Retinal pigment epithelial cell (primary cell): ENCODE data around the gene PRKAG2.

ENCODE experiments used
- DNase-seq: peaks from one replicate; pipeline ENCODE4 v3.0.0-alpha.2; 2010; ENCODE audit warnings: low read depth
- H3K4me3 ChIP-seq: 2 replicates; pipeline ENCODE4 v1.5.1; 2011; ENCODE audit warnings: mild to moderate bottlenecking, low read length, control low read depth, moderate library complexity
- CTCF ChIP-seq: conservative IDR thresholded peaks from 2 replicates; pipeline ENCODE4 v1.5.1; 2011; ENCODE audit warnings: low read depth, low read length, control low read depth, inconsistent platforms

PRKAG2 gene

GRCh38 chr7:151900591-151900985 lies 23.7 kb upstream of the PRKAG2 start:
- no peak for DNase-seq
- TF ChIP-seq CTCF = no peak
- H3K4me3 ChIP-seq = no peak overlapping the region

- no peak for TF ChIP-seq CTCF
- no peak overlapping the region for H3K4me3 ChIP-seq
- DNase-seq = no peak
Observed at GRCh38 chr7:151899513-151900360, 22.8 kb upstream of the PRKAG2 start.

GRCh38 chr7:151897951-151898686 lies 21.2 kb upstream of the PRKAG2 start:
- no peak for TF ChIP-seq CTCF
- H3K4me3 ChIP-seq = no peak overlapping the region
- no peak for DNase-seq

GRCh38 chr7:151897161-151897731 lies 20.3 kb upstream of the PRKAG2 start:
- no peak for DNase-seq
- no peak for TF ChIP-seq CTCF
- H3K4me3 ChIP-seq = peak overlapping the region; percentile 40

GRCh38 chr7:151896486-151896885 lies 19.6 kb upstream of the PRKAG2 start:
- no peak for TF ChIP-seq CTCF
- no peak for DNase-seq
- H3K4me3 ChIP-seq = no peak overlapping the region

GRCh38 chr7:151896086-151896485 lies 19.2 kb upstream of the PRKAG2 start:
- no peak for TF ChIP-seq CTCF
- DNase-seq = no peak
- H3K4me3 ChIP-seq = no peak overlapping the region
